ENCODE results near the gene ATP6V0A1. TPM values are rescaled to one million over a fixed set of nuclear protein-coding genes. Genes with fewer than 3 reads are reported as not detected.

ATP6V0A1 gene
- total and polyA plus RNA-seq, 2 donors (not counting 3 experiments of a cell fraction or from before 2014, with no cell fraction given) = 37.3 to 49.2 TPM

DNA sequence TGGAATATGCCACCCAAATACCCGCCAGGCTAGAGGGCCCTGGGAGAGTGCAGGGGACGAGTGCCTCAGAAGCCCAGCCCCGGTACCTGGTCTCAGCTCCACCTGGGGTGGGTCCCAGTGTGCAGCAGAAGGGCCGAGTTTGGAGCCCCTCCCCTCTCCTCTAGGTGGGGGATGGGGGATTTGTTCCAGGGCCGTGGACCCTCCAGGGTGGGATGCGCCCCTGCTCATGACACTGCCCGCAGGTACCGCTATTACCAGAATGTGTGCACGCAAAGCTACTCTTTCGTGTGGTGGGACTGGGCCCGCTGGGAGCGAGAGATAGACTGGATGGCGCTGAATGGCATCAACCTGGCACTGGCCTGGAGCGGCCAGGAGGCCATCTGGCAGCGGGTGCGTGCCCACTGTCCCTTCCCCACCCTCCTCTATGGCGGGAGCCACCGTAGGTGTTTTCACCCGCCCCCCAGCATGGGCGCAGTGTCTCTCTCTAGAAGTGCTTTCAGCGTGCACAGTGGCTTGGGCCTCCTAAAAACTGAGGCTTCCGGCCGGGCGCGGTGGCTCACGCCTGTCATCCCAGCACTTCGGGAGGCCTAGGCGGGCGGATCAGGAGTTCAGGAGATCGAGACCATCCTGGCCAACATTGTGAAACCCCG lies 78.6 kb downstream of the ATP6V0A1 start:
- POLR2A ChIA-PET = interaction anchor here (1.1 kb wide), 1 partner anchor 114 kb away, joined by 4 read pairs; the partner anchor contains the start of gene CAVIN1
- intact Hi-C loops (cut with micrococcal nuclease) = loop anchor here (2.0 kb wide), 1 partner anchor 18 kb away; no protein-coding TSS in a partner anchor
- Histone ChIP-seq H3K36me3 (ENCODE audit: control insufficient read depth in 2 of 2, extremely low read depth in 1 of 2, insufficient read depth in 2 of 2, low read length in 2 of 2) (peaks cover 0 to 5% of the 10 kb centered on the region in 2 experiments), H3K9ac (replicated peaks; ENCODE audit: extremely low read depth, insufficient read depth, low read length) (peak overlapping the region; percentile 80), H3K27ac (ENCODE audit: insufficient read depth, low read depth, low read length) (no peak overlapping the region), H3K4me2 (ENCODE audit: insufficient read depth, low read length) (peak overlapping the region; percentile 79), H3K4me1 (ENCODE audit: control insufficient read depth, extremely low read depth, insufficient read depth, low read length) (peaks cover 23% of the 10 kb centered on the region), H3K4me3 (replicated peaks in 1 of 3; ENCODE audit: insufficient read depth in 1 of 3, low read depth in 1 of 3, low read length in 3 of 3) (peak overlapping the region in 2 of 3 experiments; percentile 49 to 80), H4K20me1 (replicated peaks; ENCODE audit: control insufficient read depth, extremely low read depth, insufficient read depth, low read length) (no peaks in the 10 kb centered on the region), H3K79me2 (ENCODE audit: control insufficient read depth, insufficient read depth, low read length) (peaks cover 4% of the 10 kb centered on the region), H2AFZ (ENCODE audit: low read depth, low read length) (no peak overlapping the region), H3K9me1 (replicated peaks; ENCODE audit: control insufficient read depth, extremely low read depth, insufficient read depth, low read length) (no peaks in the 10 kb centered on the region), H3K27me3 (ENCODE audit: control insufficient read depth in 2 of 2, insufficient read depth in 2 of 2, low read length in 2 of 2) (no peaks in the 10 kb centered on the region), H3K9me3 (replicated peaks; ENCODE audit: control insufficient read depth, insufficient read depth, low read length) (no peaks in the 10 kb centered on the region)
- no peak for TF ChIP-seq GATA2 (IDR thresholded peaks at IDR 0.05; ENCODE audit: insufficient read depth, insufficient read length, low read depth, low read length)
- no peak for TF ChIP-seq EZH2 (IDR thresholded peaks at IDR 0.05; ENCODE audit: borderline replicate concordance, low read depth, low read length, severe bottlenecking)
- TF ChIP-seq, protein P1, sequence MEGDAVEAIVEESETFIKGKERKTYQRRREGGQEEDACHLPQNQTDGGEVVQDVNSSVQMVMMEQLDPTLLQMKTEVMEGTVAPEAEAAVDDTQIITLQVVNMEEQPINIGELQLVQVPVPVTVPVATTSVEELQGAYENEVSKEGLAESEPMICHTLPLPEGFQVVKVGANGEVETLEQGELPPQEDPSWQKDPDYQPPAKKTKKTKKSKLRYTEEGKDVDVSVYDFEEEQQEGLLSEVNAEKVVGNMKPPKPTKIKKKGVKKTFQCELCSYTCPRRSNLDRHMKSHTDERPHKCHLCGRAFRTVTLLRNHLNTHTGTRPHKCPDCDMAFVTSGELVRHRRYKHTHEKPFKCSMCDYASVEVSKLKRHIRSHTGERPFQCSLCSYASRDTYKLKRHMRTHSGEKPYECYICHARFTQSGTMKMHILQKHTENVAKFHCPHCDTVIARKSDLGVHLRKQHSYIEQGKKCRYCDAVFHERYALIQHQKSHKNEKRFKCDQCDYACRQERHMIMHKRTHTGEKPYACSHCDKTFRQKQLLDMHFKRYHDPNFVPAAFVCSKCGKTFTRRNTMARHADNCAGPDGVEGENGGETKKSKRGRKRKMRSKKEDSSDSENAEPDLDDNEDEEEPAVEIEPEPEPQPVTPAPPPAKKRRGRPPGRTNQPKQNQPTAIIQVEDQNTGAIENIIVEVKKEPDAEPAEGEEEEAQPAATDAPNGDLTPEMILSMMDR (IDR thresholded peaks at IDR 0.05; ENCODE audit: extremely low read depth in 1 of 2, insufficient read depth in 1 of 2, low read depth in 1 of 2, low read length in 2 of 2) = no peak
- dilution Hi-C loops (cut with MboI; ENCODE audit: extremely low pct_ligation_motif_present, low sequenced_read_pairs) = no loop called here
- no TSS peak for BruUV-seq (replicated peaks)
- CTCF ChIA-PET = interaction anchor here (1.8 to 3.1 kb wide), 3 partner anchors 10 to 20 kb away, joined by 11 to 14 read pairs (median 12); no protein-coding TSS in a partner anchor
- DNase-seq (ENCODE audit: low read depth, low spot score) (no peak), FAIRE-seq (no peak)

Data from endothelial cell of umbilical vein (primary cell).